ENCODE data around the gene PLA2G2F. TPM values are rescaled to one million over a fixed set of nuclear protein-coding genes. Genes with fewer than 3 reads are reported as not detected.

Gene PLA2G2F
- total and polyA plus RNA-seq, 7 donors: 0.60 to 0.80 TPM; not detected in 5

- Histone ChIP-seq H3K36me3 (no peaks in the 10 kb centered on the region), H3K4me1 (no peaks in the 10 kb centered on the region), H3K27me3 (peaks cover 0 to under 1% (median 0%) of the 10 kb centered on the region in 3 donors), H3K27ac (no peak overlapping the region), H3K4me3 (no peak overlapping the region), H3K9me3 (no peaks in the 10 kb centered on the region)
- intact Hi-C loops (cut with DNase I): no loop called here
- peak; percentile 40 for DNase-seq
- WGBS, 2 donors: 91 to 95% methylated on average over 8 of the region's 8 CpGs
- no peak for TF ChIP-seq CTCF (IDR thresholded peaks at IDR 0.05)
- TF ChIP-seq EP300 (IDR thresholded peaks at IDR 0.05): no peak
- no peak for TF ChIP-seq POLR2AphosphoS5 (IDR thresholded peaks at IDR 0.05)
- TF ChIP-seq POLR2A (IDR thresholded peaks at IDR 0.05): no peak
These were observed 4.2 kb downstream of the PLA2G2F start for GRCh38 chr1:20143318-20143717.

- no peak overlapping the region for H3K27ac ChIP-seq
- intact Hi-C loops (cut with DNase I): no loop called here
- no peaks in the 10 kb centered on the region for H3K27me3 ChIP-seq
- peak; percentile 50 for DNase-seq
- no peaks in the 10 kb centered on the region for H3K36me3 ChIP-seq
- no peak overlapping the region for H3K4me3 ChIP-seq
- TF ChIP-seq EP300 (IDR thresholded peaks at IDR 0.05) (no peak), POLR2AphosphoS5 (IDR thresholded peaks at IDR 0.05) (no peak), POLR2A (IDR thresholded peaks at IDR 0.05) (no peak), CTCF (IDR thresholded peaks at IDR 0.05) (no peak)
- 50 to 69% methylated on average over 13 of the region's 13 CpGs for WGBS, 2 donors
- H3K9me3 ChIP-seq: no peaks in the 10 kb centered on the region
- no peaks in the 10 kb centered on the region for H3K4me1 ChIP-seq
These were observed 4.8 kb downstream of the PLA2G2F start for GRCh38 chr1:20143734-20144565.

GRCh38 chr1:20147846-20148570, 8.9 kb downstream of the PLA2G2F start:
- no peaks in the 10 kb centered on the region for H3K36me3 ChIP-seq
- intact Hi-C loops (cut with DNase I): no loop called here
- no peaks in the 10 kb centered on the region for H3K9me3 ChIP-seq
- H3K4me1 ChIP-seq: peaks cover 0 to 14% (median 10%) of the 10 kb centered on the region in 4 donors
- H3K27me3 ChIP-seq: no peaks in the 10 kb centered on the region
- DNase-seq: peak; percentile 42
- TF ChIP-seq POLR2AphosphoS5 (IDR thresholded peaks at IDR 0.05) (no peak), CTCF (IDR thresholded peaks at IDR 0.05) (no peak), EP300 (IDR thresholded peaks at IDR 0.05) (no peak), POLR2A (IDR thresholded peaks at IDR 0.05) (no peak)
- WGBS, 2 donors: 56 to 82% methylated on average over 13 of the region's 13 CpGs
- no peak overlapping the region for H3K4me3 ChIP-seq
- no peak overlapping the region for H3K27ac ChIP-seq

- H3K36me3 ChIP-seq: no peaks in the 10 kb centered on the region
- no peaks in the 10 kb centered on the region for H3K27me3 ChIP-seq
These were observed 9.7 kb downstream of the PLA2G2F start for GRCh38 chr1:20148571-20149500.

More at GRCh38 chr1:20148571-20149500, 9.7 kb downstream of the PLA2G2F start:
- DNase-seq: peak; percentile 53
- intact Hi-C loops (cut with DNase I): no loop called here
- no peak overlapping the region for H3K4me3 ChIP-seq
- TF ChIP-seq POLR2AphosphoS5 (IDR thresholded peaks at IDR 0.05) (no peak), EP300 (IDR thresholded peaks at IDR 0.05) (no peak), CTCF (IDR thresholded peaks at IDR 0.05) (no peak), POLR2A (IDR thresholded peaks at IDR 0.05) (no peak)
- WGBS, 2 donors: 88 to 91% methylated on average over 13 of the region's 13 CpGs
- no peaks in the 10 kb centered on the region for H3K9me3 ChIP-seq
- H3K4me1 ChIP-seq: peaks cover 0 to 17% (median 11%) of the 10 kb centered on the region in 4 donors
- no peak overlapping the region for H3K27ac ChIP-seq
